ENCODE data around the gene NTRK3.
A peak's percentile ranks its signal among the peaks of the same experiment; 100 is the strongest.

NTRK3 gene

DNA sequence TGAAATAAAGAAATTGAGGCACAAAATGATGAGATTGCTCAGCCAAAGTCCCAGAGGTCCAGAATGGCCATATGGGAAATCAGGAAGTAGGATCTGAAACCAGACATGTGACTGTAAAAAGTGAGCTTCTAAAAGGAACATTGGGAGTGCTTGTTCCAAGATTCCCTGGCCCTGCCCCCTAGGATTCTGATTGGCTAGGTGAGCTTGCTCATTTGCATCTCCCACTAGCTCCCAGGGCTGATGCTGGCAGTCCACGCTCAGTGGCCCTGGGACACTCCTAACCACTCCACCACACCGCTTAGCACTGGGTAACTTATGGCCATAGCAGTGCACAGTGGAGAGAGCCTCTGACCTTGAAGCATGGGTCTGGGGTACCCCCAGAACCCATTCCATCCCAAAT lies 326.7 kb downstream of the NTRK3 start:
- no peak for DNase-seq

DNA sequence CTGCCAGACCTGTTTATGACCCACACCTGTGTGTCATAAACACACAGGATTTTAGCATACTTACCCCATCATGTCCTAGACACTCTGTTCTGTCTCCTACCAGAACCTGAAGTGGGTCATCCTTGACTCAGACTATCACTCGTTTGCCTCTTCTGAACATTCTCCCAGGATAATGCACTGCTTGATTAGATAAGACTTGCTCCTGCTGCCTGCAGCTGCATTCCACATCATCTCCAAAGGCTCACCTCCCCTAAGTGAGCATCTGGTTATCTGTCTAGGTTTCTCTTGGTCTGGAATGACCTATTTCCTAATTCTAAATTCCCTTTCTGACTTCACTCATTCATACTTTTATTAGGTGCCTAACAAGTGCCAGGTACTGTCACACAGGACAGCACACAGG lies 332.1 kb downstream of the NTRK3 start:
- DNase-seq: peak; percentile 61

DNA sequence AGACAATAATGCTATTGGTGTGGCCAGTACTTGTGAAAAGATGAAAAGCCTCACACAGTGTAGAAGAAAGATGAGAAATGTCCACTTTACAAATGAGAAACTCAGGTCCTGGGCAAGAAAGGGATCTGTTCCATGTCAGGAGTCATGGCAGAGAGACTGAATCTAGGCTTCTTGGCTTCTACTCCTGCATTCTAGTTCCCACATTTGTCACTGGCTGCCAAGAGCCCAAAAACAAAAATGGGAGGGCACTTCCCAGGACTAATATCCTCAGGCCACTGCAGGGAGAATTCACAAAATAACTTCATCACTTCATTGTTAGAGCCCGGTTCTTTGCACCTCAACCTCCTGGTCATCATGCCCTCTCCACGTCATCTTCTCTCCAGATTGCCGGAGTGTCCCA lies 337.5 kb downstream of the NTRK3 start:
- DNase-seq: no peak

DNA sequence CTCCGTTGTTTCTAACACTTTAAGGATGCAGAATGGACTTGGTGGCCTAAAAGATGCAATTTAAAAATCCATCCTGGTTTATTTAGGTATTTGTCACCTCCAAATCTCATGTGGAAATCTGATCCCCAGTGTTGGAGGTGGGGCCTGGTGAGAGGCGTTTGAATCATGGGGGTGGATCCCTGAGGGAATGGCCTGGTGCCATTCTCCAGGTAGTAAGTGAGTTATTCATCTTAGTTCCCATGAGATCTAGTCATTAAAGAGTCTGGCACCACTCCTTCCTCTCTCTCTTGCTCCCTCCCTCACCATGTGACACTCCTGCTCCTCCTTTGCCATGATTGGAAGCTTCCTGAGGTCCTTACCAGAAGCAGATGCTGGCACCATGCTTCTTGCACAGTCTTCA lies 339.1 kb downstream of the NTRK3 start:
- no peak for DNase-seq

DNA sequence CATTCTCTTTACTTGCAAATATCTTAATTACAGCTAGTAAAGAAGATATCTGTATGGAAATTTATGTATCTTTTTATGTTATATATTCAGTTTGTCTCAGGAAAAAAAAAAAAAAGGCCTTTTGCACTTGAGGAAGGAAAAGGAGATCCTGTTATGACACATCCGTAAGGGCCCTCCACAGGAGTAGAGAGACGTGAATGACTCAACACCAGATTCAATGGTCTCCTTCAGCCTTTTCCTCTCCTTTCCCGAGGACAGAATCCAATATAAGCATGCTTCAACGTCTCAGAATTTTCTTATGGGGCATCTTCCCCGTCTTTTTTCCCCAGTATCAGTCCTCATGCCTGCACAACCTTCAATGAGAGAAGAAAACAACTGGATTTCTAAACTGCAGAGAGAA lies 340.3 kb downstream of the NTRK3 start:
- DNase-seq: no peak

DNA sequence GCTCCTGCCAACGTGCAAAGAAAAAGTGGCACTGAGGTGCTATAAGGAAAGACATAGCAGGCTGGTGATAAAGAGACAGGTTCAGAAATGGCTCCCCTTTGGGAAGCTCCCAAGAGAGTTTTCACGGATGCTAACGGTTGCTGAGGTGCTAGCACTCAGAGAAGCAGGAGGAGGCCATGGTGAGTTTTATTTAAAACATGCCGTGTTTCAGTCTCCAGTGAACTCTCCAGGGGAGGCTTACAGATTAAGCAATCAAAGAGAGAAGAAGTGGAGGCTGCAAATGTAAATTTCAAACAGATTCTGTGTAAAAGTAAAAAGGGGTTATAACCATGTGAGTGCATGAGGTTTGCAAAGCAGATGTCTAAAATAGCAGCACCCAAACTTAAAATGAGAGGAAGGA lies 346.2 kb downstream of the NTRK3 start:
- DNase-seq: no peak

DNA sequence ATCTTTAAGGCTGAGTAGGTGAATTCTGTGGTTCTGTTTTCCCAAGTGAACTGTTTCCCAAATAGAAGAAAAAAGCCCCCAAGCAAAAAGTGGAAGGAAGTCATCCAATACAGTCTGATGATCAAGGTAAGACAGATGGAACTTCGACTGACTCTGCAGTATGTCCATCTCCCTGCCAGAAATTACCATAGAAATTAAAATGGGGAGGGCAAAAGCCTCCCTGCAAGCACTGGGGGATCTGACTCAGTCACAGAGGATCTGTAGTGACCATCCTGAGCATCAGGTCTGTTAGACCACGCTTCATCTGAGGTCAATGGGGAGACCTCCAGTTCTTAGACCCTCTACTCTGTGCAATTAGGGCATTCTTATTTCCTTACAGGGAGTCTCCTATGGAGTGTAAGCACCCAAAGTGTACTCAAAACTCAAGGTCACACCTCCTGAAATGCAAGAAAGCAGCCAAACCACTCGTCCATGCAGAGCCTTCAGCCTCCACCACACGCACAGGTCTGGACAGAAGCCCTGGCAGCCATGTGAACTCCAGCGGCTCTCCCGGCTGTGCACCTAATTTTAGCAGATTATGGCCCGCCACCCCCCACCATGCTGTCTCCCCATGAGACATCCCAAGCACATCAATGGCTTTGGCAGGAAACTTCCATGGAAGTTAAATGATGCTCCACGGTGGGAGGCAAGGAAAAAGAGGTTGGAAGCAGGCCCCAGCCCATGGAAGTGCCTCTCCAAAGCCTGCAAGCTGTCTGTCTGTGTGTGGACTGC lies 348.7 kb downstream of the NTRK3 start:
- no peak for DNase-seq

DNA sequence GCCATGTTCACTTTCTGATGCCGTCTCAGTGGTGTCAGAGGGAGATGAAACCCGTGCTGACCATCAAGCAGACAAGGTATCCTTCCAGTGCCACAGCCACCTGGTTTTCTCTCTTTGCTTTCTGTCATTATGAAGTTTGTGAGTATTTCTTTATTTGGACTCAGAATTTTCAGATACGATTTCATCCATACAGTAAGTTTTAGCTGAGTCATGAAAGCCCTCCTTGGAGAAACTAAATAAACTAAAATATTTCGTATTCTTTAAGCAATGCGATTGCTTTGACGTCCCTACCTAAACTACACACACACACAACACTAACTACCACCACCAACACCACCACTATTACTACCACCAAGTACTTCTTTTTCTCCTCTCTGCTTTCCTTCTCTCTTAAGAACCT lies 350.1 kb downstream of the NTRK3 start:
- DNase-seq: no peak

DNA sequence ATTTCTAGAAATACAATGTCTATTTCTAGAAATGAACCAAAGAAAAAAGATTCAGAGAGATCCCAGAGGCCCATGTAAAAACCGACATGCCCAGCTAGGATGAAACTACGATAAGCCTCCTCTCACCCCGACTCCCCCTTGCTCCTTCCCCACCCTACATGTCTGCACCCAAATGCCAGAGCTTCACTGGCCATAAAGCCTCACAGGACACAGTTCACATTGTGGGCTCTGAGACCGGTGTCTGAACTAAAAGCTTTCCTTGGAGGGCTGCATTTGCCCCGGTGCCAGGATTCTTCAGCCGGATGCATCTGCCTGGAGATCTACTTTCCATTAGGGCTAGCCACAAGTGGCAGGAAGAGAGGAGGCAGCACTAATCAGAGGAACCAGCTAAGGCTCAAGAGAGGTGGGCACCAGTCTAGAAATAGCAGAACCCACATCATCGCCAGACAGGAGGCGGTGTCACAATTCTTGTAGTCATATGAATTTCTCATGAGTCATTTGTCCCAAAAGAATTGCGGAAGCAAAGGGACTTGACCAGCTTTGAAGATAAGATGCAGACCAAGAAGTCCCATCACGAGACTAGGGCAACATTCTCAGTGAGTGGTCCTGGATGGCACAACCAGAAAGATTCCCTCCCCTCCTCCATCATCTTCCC lies 353.6 kb downstream of the NTRK3 start:
- no peak for DNase-seq

DNA sequence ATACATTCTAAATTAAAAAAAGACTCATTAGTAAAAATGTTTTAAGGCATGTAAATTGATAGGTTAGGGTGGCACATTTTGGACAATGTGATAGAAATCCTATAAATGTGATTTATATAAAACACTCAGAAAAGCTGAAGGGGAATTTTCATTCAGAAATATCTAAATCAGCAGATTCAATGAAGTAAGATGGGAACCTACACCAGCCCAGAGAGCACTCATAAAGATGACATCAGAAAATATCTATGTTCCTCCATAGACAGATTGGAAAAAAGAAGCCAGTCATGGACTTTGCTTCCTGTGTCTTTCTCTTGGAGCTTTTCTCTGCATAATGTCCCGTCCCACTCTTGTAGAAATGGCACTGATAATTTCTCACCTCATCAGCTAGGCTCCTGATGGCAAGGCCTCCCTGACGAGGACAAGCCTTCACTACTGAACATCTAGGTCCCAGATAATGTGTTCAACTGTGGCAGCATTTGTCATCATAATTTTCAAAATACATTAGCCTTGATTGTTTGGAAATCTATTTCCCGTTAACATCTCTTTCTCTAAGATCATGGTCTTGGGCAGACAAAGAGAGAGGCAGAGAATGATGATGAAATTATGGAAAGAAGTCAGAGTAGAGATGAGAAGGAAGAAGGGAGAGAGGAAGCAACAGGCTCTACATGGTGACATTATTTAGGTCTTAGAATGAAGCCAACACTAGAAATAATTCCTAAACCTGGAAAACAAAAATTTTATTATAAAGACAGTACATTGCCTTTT lies 354.4 kb downstream of the NTRK3 start:
- DNase-seq: no peak

DNA sequence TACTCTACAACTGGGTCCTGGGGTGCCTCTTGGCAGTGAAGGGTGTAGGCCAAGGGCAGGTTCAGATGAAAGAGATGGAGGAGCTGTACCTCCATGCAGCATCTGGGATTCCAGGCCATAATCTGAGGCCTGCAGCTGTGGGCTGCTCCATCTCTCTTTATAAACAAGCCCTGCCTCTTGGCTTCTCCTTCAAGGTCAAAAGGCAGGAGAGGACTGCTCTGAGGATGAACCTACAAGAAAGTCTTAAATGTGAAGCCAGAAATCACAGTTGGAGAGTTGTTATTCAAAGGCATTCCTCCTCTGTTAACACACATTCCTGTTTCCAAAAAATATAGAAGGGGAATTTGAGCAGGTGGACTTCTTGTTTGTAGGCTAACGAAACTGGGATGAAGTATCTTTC lies 355.5 kb downstream of the NTRK3 start:
- DNase-seq: no peak

DNA sequence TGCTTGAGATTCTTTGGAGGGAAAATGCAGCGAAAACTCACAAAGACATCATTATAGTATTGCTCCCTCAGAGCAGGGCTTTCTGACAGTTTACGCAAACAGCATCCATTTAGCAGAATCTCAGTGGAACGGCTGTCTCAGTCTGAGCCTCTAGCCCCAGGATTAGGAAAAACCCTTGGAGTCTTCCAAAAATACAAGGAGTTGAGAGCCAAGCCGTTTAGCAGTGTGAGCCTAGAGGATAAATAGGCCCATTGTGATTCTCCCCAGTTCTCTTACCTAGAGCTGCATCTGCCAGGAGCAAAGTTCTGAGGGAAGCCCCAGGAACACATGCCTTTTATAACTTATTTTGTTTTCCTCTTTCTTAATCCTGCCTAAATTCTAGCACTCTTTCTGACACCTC lies 359.6 kb downstream of the NTRK3 start:
- no peak for DNase-seq

DNA sequence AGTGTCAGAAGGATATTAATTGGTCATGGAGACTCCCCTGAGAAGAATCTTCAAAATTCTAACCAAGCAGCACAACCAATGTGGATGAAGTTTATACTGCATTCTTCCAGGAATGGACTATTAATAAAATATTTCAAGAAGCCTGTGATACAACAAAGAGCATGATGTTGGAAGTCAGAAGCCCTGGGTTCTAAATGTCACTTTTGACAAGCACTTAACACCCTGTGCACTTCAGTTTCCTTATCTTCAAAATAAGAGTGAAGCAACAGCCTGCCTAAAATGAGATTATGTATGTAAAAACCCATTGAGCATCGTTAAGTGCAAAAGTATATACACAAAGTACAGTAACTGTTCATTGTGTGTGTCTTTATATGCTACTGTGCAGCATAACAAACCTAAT lies 369.4 kb downstream of the NTRK3 start:
- no peak for DNase-seq

DNA sequence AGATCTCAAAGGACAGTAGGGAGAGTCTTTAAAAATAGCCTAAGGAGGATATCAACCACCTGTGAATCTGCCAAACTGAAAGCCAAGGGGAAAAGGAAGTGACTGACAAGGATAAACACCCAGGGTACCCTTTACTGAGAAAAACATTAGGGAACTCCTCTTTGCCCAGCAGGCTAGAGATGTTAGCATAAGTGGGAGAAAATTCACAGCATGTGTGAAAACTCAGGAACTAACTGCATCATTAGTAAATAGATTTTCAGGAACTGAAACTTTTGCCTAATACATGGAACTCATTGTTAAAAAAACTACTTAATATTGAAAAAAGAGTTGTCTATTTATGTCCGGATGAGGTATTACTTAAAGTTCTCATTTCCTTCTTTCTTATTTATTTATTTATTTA lies 375.5 kb downstream of the NTRK3 start:
- no peak for DNase-seq

DNA sequence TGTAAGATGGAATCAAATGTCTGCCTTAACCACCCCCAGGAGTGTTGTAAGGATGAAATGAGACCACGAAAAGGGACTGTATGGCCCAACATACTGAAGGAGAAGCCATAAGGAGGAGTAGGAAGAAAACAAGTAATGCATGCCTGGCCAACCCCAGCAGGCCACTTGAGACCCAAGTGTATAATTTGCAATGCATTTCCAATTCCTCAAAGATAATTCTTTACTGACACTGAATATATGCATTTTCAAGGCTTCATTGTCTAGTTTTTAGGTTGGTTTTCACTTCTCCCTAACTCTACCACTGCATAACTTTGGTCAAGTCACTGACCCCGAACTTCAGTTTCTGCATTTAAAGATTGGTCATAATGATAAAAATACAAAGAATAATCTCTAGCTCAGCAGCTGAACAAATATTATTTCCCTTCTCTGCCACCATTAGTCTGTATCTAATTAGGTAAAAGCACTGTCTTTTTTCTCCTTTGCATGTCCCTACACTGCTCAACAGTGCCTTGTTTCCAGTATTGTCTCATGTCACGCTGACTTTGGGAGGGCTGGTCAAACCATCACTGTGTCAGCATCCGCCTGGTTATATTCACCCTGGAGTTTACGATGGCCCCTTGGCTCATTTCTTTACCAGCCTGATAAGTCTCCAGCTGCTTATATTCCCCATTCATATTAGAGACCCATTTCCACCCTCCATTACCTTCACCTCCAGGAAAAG lies 378.6 kb downstream of the NTRK3 start:
- DNase-seq: no peak

DNA sequence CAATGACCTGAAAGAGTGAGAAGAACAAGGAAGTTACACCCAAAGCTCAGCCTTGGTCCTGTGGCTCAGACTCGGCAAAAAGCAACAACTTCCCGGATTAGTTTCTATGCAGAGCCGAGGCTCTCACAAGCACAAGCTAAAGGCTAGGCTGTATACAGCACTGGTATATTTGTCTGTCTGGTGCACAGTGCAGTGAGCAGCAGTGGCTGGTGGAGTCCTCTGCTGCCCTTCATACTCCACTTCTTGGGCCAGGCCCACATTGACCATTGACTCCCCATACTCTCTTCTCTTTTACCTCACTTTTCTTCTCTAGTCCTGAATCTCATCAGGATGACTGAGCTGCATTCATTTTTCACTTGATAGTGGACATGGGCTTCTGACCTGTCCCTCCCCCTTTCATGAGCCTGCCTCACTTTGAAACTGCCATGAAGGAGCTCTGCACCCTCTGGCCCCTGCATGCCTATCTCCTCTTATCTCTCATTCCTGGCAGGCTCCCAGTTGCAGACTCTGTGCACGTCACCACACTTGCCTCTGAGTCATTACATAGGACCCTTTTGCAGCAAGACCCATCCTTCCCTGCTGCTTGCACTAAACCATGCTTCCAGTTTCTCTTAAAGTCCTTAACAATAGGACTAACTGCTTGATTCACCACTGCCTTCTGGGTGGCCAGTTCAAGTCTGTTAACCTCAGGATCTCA lies 379.3 kb downstream of the NTRK3 start:
- DNase-seq: peak; percentile 94

DNA sequence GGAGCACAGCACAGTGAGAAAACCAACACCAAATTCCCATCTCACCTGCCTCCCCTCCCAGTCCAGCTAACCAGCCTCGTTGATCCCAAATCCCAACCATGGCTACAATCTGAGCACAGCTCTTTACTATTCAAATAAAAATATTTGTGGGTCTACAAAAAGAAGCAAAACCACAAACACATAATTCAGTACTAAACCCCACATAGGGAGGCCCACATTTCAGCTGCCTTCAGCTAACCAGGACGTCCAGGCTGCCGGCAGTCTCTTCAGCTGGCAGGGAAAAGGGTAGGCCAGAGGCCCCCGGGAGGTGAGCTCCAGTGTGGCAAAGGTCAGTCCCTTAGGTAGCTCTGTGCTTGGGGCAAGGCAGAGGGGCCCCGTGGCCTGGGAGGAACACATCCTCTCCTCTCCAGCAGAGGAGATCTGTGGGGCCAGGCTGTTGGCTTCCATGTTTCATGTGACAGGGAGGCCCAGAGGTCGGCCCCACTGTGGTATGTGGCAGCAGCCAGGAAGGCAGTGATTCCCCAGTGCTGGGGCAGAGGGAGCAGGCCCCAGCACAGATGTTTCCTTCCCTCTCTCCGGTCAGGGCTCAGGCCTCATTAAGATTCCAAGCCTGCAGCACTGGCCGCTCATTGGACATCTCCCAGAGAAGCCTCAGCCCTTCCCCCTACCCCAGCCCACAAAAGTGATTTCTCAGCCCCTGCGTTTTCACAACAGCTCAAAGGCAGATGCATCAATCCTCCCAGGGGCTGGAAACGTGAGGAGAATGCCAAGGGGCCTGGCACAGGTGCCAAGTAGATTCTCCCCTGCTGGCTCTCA lies 381.4 kb downstream of the NTRK3 start:
- DNase-seq: peak; percentile 93

DNA sequence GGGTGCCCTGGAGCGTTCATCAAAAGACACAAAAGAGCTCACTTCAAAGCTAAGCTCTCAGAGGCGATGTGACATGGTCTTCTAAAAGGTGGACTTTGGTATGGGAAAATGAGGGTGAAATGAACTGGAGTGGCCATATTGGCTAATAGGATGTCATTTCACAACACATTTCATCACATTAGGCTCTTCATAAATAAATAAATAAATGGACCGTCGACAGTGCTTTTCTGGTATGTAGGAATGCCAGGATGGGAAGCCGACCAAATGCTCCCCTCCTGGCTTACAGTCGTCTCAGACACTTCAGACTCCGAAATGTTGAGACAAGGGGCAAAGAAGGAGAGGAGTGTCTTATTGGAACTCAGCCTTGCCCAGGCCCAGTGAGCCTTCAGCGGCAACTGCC lies 383.0 kb downstream of the NTRK3 start:
- no peak for DNase-seq

DNA sequence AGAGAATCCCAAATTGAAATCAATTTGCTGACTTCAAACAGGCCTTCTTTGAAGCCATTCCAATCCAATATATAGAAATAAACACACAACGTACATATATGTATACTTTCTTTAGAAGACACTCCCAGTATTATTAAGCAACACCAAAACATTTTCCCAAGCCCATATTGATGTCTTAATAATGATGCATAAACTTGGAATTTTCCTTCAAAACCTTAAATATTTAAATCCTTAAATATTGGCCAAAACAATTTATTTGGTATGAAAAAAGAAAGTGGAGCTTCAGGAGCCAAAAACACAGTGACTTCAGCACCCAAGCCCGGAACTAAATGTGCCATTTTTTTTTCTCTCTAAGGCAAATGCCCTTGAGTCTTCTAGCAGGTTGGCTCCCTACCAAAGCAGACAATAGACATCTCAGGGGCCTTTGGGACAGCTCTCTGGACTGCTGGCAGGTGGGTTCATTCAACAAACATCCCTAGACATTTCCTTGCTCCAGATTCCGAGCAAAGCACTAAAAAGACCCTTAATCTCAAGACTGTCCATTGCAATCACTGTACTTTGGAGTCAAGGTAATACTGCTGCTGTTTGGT lies 384.7 kb downstream of the NTRK3 start:
- no peak for DNase-seq

DNA sequence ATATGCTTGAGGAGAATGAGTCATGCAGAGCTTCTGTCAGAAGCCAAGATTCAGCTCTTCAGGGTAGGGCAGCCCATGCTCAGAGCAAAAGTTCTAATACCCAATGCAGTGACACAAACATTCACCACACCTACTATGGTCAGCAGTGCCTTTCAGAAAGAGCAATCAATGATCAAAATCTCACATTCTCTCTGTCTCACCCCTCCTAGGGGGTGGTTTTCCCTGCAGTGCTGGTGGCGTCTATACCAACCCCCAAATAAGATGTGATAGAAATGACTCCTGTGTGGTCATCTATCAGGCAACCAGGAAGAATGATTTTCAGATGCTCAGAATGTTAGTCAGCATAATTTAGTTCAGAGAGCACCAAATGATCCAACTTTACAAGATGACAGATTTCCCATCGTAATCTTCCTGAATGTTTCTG lies 385.3 kb downstream of the NTRK3 start:
- no peak for DNase-seq

DNA sequence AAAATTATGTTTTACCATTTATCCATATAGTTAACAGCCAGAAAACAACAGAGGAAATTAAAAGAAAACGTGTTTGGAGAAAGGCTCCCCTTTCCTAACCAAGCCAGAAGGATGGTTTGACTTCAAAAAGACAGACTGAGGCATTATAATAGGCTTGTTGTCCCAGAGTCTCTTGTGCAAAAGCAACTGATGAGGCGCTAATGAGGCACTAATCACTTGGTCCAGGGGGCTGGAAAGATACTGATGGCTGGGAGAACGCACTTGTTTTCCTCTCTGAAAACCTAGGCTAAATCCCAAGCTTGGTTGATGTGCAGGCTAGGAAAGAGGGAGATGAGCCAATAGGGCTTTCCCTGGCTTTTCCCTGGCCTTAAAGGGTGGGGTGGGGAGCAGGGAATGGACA lies 389.6 kb downstream of the NTRK3 start:
- no peak for DNase-seq

All from islet precursor cell (in vitro differentiated cells).